ENCODE measurements around the gene ASF1B.
"Not testable (repeated sequence)": the region's sequence is repeated elsewhere in the genome, so short reads cannot be mapped to it uniquely, and the experiment has no call there.

DNA sequence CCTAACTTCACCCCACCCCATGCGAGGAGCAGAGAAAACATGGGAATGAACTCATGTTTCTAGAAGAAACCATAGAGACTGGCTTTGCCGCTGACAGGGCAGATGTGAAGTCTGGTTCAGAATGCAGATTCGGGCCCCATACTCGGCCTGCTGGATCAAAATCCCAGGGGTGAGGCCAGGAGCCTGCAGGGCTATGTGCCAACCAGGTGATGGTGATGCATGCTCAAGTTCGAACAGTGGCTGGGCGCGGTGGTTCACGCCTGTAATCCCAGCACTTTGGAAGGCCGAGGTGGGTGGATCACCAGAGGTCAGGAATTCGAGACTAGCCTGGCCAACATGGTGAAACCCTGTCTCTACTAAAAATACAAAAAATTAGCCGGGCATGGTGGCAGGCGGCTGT lies 44.8 kb upstream of the ASF1B start:
- TF ChIP-seq POLR2A (IDR thresholded peaks at IDR 0.05; ENCODE audit: low read length); GATA1 (IDR thresholded peaks at IDR 0.05; ENCODE audit: low read depth, low read length): not testable (repeated sequence)
